ENCODE data around the gene SORT1. TPM values are rescaled to one million over a fixed set of nuclear protein-coding genes. Genes with fewer than 3 reads are reported as not detected.
A peak's percentile ranks its signal among the peaks of the same experiment; 100 is the strongest.

SORT1 gene
- total RNA-seq, 3 donors from 2014 or later: 89.8 to 109 (median 107) TPM

- no peaks in the 10 kb centered on the region for H3K4me1 ChIP-seq (ENCODE audit: low read depth)
- no peaks in the 10 kb centered on the region for H3K36me3 ChIP-seq (ENCODE audit: low read depth)
- H3K9me3 ChIP-seq: no peaks in the 10 kb centered on the region
- no peak for ATAC-seq
- TF ChIP-seq, protein P1, sequence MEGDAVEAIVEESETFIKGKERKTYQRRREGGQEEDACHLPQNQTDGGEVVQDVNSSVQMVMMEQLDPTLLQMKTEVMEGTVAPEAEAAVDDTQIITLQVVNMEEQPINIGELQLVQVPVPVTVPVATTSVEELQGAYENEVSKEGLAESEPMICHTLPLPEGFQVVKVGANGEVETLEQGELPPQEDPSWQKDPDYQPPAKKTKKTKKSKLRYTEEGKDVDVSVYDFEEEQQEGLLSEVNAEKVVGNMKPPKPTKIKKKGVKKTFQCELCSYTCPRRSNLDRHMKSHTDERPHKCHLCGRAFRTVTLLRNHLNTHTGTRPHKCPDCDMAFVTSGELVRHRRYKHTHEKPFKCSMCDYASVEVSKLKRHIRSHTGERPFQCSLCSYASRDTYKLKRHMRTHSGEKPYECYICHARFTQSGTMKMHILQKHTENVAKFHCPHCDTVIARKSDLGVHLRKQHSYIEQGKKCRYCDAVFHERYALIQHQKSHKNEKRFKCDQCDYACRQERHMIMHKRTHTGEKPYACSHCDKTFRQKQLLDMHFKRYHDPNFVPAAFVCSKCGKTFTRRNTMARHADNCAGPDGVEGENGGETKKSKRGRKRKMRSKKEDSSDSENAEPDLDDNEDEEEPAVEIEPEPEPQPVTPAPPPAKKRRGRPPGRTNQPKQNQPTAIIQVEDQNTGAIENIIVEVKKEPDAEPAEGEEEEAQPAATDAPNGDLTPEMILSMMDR (IDR thresholded peaks at IDR 0.05): no peak
- H3K4me3 ChIP-seq: no peak overlapping the region
- no peak for DNase-seq
- intact Hi-C loops (cut with DNase I, micrococcal nuclease): no loop called here
These were observed 40.8 kb downstream of the SORT1 start for GRCh38 chr1:109356915-109357314.

DNA sequence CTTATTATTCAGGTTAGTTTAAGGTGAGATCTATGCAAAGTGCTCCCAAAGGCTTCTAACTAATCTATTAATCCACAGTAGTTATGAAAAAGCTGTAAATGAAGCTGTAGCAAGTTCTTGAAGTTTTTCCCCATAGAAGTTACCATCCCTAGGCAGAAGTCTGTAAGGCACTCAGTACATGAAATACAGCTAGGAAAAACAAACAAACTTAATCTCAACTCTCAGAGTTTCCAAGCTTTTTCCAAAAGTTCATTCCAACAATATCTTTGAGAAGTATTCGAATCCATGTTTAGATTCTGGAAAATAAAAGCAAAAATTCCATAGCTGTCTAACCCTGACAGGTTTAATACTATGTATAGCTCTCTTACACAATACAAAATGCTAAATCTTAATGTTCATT lies 41.2 kb downstream of the SORT1 start:
- intact Hi-C loops (cut with DNase I, micrococcal nuclease): no loop called here

DNA sequence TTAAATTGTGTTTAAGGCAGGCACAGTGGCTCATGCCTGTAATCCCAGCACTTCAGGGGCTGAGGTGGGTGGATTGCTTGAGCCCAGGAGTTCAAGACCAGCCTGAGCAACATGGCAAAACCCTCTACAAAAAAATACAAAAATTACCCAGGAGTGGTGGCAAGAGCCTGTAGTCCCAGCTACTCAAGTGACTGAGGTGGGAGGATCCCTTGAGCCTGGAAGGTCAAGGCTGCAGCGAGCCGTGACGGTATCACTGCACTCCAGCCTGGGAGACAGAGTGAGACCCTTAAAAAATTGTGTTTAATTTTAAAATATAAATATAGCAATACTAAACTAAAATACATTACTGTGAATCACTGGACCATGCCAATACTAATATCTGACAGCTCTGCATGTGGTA lies 42.8 kb downstream of the SORT1 start:
- DNase-seq (no peak), ATAC-seq (no peak)
- TF ChIP-seq, protein P1 (IDR thresholded peaks at IDR 0.05): no peak
- Histone ChIP-seq H3K9me3 (no peaks in the 10 kb centered on the region), H3K36me3 (ENCODE audit: low read depth) (no peaks in the 10 kb centered on the region), H3K4me3 (no peak overlapping the region), H3K4me1 (ENCODE audit: low read depth) (peaks cover 8% of the 10 kb centered on the region)
- intact Hi-C loops (cut with DNase I, micrococcal nuclease): no loop called here

More for the DNA sequence above, 41.2 kb downstream of the SORT1 start:
- no peak overlapping the region for H3K4me3 ChIP-seq
- H3K36me3 ChIP-seq (ENCODE audit: low read depth): no peaks in the 10 kb centered on the region
- TF ChIP-seq, protein P1 (IDR thresholded peaks at IDR 0.05): no peak
- no peak for DNase-seq
- no peaks in the 10 kb centered on the region for H3K4me1 ChIP-seq (ENCODE audit: low read depth)
- no peaks in the 10 kb centered on the region for H3K9me3 ChIP-seq
- ATAC-seq: no peak

- TF ChIP-seq, protein P1 (IDR thresholded peaks at IDR 0.05): no peak
- no peaks in the 10 kb centered on the region for H3K36me3 ChIP-seq (ENCODE audit: low read depth)
- DNase-seq (peak in 1 of 3 donors; percentile 63), ATAC-seq (peak; percentile 98)
- H3K9me3 ChIP-seq: no peaks in the 10 kb centered on the region
- no peak overlapping the region for H3K4me3 ChIP-seq
- intact Hi-C loops (cut with DNase I, micrococcal nuclease): no loop called here
- peaks cover 8% of the 10 kb centered on the region for H3K4me1 ChIP-seq (ENCODE audit: low read depth)
These were observed 46.3 kb downstream of the SORT1 start for GRCh38 chr1:109351457-109351856.

GRCh38 chr1:109350655-109351054 lies 47.1 kb downstream of the SORT1 start:
- DNase-seq: no peak
- peak; percentile 27 for ATAC-seq
- H3K9me3 ChIP-seq: no peaks in the 10 kb centered on the region
- intact Hi-C loops (cut with DNase I, micrococcal nuclease): no loop called here
- H3K36me3 ChIP-seq (ENCODE audit: low read depth): no peaks in the 10 kb centered on the region
- TF ChIP-seq, protein P1 (IDR thresholded peaks at IDR 0.05): no peak
- no peak overlapping the region for H3K4me3 ChIP-seq
- peaks cover 8% of the 10 kb centered on the region for H3K4me1 ChIP-seq (ENCODE audit: low read depth)

GRCh38 chr1:109350182-109350581 lies 47.5 kb downstream of the SORT1 start:
- intact Hi-C loops (cut with DNase I, micrococcal nuclease): no loop called here
- Histone ChIP-seq H3K4me1 (ENCODE audit: low read depth) (peaks cover 8% of the 10 kb centered on the region), H3K36me3 (ENCODE audit: low read depth) (no peaks in the 10 kb centered on the region), H3K9me3 (no peaks in the 10 kb centered on the region), H3K4me3 (no peak overlapping the region)
- DNase-seq: no peak
- TF ChIP-seq, protein P1 (IDR thresholded peaks at IDR 0.05): no peak
- ATAC-seq: no peak
